HG03469 (cell line): Measurements from ENCODE around the gene SEBOX.

Experiments used
- ATAC-seq: cut with Tn5 transposase; IDR thresholded peaks from one replicate; pipeline ENCODE4 v1.9.1; 2021; ENCODE audit warnings: mild to moderate bottlenecking, moderate library complexity, moderate number of reproducible peaks; ENCODE audit not compliant: unreplicated experiment

The SEBOX gene

DNA sequence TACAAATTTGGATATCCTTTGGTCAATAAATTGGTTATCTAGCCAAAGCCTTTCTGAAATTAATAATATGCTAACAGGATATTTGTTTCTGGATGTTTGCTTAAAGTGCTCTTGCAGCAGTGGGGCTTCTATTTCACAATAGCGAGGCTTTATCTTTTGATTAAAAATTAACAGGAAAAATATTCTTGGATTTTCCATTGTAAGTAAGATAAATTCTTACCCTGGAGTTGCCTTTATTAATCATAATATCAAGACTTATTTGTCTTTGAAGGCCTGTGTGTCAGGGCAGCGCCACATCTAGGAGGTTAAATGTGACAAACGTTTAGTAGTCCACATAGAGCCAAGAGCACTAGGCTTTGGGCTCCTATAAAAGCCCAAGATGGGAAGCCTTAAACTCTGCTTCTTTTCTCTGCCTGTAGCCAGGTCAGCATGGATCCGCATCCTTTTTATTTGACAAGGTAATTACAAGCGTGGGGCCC, 40.7 kb downstream of the SEBOX start:
- ATAC-seq = no peak

- no peak for ATAC-seq
Observed at GRCh38 chr17:28320215-28321061, 44.6 kb downstream of the SEBOX start.

DNA sequence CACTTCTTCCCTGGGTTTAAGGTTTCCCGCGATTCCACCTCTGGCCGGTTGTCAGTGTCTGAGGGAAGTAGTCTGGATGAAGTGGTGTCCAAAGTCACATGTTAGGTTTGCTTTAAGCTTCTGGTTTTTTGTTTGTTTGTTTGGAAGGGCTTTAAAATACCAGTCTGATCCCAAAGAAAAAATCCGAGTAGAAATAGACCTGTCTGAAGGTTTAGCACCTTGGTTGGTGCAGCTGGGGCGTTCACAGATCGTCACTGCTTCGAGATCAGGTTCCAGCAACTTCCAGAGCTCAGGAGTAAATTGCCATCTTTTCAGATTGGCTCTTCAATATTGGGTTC, 45.4 kb downstream of the SEBOX start:
- ATAC-seq = no peak

GRCh38 chr17:28318759-28319597, 46.0 kb downstream of the SEBOX start, which contains the start of gene TMEM97:
Gene TMEM97, plus strand, starts transcription at chr17:28319200. Its CDS starts 40 bp downstream, at chr17:28319240.
- peak; percentile 77 for ATAC-seq

DNA sequence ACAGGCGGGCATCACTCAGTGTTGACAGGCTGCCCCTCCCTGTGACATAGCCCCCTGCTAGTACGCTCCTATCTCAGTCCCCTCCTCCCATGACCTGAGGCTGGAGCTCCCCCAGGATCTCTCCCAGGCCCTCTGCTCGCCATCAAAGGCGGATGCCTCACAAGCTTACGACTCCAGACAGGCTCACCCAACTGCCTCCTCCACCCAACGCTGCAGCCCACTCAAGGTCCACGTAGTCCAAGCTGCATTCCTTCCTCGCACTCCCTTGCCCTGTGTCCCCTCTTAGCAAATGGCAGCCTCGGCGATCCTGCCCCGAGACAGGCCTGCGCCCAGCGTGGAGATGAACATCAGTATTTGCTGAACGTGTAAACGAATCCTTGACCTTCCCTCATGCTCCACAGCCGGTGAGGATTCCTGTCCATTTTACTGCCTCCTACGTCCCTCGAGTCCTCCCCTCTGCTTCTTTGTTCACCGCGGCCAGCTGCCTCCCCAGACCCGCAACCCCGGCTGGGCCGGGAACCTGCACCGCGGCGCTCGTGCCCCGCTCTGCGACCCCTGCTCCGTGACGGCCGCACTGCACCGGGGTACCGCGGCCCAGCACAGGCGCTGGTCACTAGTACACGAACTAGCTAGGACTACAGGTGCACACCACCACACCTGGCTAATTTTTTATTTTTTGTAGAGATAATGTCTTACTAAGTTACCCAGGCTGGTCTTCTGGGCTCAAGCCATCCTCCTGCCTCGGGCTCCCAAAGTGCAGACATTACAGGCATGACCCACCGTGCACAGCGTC, 46.8 kb downstream of the SEBOX start:
- no peak for ATAC-seq

DNA sequence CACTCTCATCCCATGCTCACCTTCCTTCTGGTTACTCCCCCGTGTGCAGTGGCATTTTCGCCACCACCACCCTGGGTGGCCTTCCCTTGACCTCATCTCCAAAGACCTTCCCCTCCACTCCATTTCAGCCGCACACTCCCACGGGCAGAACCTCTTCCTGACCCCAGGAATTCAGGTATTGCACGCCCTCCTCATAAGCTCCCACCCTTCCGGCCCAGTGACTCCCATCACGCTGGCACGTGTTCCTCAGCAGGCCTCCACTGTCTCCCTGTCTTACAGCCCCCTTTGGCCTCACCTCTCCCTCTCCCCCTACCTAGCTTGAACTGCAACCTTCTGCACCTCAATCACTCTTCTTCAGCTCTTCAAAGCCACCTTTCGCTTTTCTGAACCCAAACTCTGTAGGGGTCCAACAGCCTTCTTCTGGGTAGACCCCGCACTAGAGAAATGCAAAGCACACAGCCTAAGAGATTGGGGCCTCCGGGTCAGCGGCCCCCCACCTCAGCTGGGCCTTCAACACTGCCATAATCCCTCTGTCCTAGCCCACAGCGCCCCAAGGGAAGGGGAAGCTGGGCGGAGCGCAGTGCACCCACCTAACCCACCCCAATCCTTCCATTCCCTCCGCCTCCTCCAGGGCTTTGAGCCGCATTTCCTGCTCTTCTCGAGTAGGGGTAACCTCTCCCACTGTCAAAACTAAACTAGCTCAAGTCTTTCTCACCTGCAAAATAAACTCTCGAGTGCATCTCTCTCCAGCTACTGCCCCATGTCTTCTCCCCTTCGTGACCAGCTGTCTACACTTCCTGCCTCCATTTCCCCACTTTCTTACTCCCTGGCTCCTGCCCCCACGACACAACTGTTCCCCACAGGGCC, 47.7 kb downstream of the SEBOX start:
- ATAC-seq = no peak

GRCh38 chr17:28315846-28316705, 48.9 kb downstream of the SEBOX start:
- no peak for ATAC-seq

- no peak for ATAC-seq
Observed at GRCh38 chr17:28313841-28314240, 51.2 kb downstream of the SEBOX start.
